Omental fat pad (tissue), 4 donors: ENCODE measurements around the gene MTAP. TPM values are rescaled to one million over a fixed set of nuclear protein-coding genes. Genes with fewer than 3 reads are reported as not detected.

ENCODE experiments used
- ATAC-seq: fragments of 150-250 bp; one replicate; pipeline ENCODE4 v1.9.1; 2016; ENCODE audit warnings: mild to moderate bottlenecking, moderate library complexity; ENCODE audit not compliant: low FRiP score
- DNase-seq: peaks from one replicate; pipeline ENCODE4 v3.0.0-alpha.2; 2019; ENCODE audit warnings: low spot score
- total RNA-seq, 4 donors: library from RNA; depleted of rRNA; stranded (reverse); fragments of >200 nt; gene quantifications; one replicate each; pipeline ENCODE4 v1.1.0, GENCODE V29; 2016
- TF ChIP-seq, protein P1 (sequence below), 3 donors: fragments of 450-650 bp; IDR thresholded peaks; one replicate each; pipeline ENCODE4 v1.5.1; 2016 to 2017; ENCODE audit warnings: antibody characterized with exemption in 3 of 3, mild to moderate bottlenecking in 3 of 3, moderate library complexity in 2 of 3

MTAP gene
- total RNA-seq, 4 donors from 2014 or later = 22.2 to 27.0 (median 25.4) TPM

DNA sequence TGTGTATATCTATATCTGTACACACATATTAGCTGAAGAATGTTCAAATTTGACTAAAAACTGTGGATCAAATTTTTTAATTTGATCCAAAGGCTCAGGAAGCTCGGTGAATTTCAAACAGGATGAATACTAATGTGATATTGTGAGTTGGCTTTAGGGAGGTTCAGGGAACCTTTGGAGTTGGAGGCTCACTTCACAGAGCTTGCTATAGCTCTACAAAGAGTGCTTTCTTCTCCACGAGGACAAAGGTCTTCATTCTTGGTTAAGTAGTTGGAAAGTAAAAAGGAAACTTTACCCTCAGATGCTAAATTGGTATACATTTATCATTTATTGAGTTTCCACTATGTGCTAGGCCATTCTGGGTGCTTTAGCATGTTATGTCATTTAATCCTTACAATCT lies 36.3 kb upstream of the MTAP start:
- DNase-seq (no peak), ATAC-seq (no peak)
- TF ChIP-seq, protein P1, sequence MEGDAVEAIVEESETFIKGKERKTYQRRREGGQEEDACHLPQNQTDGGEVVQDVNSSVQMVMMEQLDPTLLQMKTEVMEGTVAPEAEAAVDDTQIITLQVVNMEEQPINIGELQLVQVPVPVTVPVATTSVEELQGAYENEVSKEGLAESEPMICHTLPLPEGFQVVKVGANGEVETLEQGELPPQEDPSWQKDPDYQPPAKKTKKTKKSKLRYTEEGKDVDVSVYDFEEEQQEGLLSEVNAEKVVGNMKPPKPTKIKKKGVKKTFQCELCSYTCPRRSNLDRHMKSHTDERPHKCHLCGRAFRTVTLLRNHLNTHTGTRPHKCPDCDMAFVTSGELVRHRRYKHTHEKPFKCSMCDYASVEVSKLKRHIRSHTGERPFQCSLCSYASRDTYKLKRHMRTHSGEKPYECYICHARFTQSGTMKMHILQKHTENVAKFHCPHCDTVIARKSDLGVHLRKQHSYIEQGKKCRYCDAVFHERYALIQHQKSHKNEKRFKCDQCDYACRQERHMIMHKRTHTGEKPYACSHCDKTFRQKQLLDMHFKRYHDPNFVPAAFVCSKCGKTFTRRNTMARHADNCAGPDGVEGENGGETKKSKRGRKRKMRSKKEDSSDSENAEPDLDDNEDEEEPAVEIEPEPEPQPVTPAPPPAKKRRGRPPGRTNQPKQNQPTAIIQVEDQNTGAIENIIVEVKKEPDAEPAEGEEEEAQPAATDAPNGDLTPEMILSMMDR (IDR thresholded peaks at IDR 0.05) = no peak

DNA sequence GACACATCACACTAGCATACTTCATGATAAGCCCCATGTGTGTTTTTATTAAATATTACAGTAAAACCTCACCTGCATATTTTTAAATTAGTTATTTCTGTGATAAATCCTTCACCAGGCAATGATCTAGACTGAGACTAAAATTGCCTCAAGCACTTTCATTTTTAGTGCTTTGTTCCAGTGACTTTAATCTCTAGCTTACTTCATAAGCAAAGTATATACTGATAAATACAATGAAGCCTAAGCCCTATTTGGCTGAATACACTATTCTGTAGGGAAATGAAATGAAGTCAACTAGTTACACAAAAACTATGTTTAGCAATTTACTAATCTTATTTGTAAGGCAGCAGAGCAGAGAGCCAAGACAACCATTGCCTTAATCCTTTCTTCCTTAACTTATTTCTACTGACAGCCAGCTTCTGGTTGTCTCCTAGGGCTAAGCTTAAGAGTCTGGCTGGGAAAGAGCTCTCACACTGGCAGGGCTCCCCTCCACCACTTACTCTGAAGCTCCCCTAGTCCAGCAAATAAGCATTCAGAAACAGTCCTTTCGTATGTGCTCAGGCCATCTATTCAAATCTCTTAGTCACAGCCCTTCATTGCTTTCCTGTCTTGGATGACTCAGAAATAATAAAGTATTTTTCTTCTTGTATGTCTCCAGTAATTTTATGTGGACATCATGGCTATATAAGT lies 31.4 kb upstream of the MTAP start:
- no peak for DNase-seq
- no peak for ATAC-seq
- TF ChIP-seq, protein P1 (IDR thresholded peaks at IDR 0.05) = no peak

DNA sequence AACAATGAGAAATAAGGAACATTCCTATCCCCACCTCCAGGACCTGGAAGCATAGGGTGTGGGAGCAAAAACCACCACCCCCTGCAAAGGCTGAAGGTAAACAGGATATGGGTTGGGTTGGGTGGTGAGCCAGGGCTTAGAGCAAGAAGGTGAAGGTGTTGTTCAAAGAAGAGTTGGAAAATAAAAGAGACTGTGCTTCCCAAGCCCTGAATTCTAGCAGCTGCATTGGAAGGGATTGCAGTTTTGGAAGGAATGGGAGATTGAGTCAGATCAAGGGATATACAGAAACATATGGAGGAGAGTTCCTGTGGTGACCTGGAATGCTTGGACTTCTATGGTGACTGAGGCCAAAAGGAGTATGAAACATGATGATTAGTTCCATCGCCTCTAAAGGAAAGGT lies 24.7 kb upstream of the MTAP start:
- ATAC-seq (no peak), DNase-seq (no peak)
- TF ChIP-seq, protein P1 (IDR thresholded peaks at IDR 0.05) = no peak

DNA sequence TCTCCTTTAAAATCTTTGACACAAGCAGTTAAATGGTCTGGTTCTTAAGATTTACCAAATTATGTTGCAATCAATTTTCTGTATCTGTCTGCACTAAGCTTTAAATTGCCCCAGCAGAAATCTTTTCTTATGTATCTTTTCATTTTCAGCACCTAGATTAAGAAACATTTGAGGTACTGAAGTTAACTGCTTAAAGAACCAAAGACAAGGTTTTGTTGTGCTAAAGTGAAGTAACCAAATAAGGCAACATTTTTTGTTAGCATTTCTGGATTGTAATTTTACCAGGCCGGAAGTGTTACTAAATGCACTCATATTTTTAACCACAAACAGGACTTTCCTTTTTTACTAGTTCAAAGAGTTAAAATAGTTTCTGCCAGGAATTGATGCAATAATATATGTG lies 24.1 kb upstream of the MTAP start:
- TF ChIP-seq, protein P1 (IDR thresholded peaks at IDR 0.05) = no peak
- ATAC-seq (no peak), DNase-seq (no peak)

DNA sequence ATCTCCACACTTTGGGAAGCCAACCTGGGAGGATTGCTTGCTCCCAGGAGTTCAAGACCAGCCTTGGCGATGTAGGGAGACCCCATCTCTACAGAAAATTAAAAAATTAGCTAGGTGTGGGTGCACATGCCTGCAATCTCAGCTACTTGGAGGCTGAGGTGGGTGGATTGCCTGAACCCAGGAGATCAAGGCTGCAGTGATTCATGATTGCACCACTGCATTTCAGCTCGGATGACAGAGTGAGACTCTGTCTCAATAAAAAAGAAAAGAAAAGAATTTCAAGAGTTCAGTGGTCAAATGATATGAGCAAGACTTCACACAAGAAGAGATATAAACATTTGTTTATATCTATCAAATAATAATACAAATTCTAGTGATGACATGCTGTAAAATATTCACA lies 23.0 kb upstream of the MTAP start:
- no peak for ATAC-seq
- DNase-seq = no peak

DNA sequence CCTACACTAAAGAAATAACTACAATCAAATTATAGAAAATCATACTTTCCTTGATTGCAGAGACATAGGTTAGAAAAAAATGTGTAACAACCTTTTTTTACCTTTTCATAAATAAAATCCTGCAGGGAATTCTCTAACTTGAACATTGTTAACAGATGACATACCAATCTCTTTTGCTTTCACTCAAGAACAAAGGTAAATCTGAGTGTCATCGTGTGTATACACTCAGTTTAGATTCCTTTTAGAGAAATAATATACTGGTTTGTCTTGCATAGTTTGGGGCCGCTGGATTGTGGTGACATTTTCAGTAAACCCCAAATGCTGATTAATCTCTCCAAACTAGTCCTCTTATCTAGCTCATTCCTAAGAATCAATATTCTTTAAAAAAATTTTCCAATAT lies 20.8 kb upstream of the MTAP start:
- DNase-seq (no peak), ATAC-seq (no peak)
- TF ChIP-seq, protein P1 (IDR thresholded peaks at IDR 0.05) = no peak

More for the DNA sequence above, 23.0 kb upstream of the MTAP start:
- TF ChIP-seq, protein P1 (IDR thresholded peaks at IDR 0.05) = no peak

DNA sequence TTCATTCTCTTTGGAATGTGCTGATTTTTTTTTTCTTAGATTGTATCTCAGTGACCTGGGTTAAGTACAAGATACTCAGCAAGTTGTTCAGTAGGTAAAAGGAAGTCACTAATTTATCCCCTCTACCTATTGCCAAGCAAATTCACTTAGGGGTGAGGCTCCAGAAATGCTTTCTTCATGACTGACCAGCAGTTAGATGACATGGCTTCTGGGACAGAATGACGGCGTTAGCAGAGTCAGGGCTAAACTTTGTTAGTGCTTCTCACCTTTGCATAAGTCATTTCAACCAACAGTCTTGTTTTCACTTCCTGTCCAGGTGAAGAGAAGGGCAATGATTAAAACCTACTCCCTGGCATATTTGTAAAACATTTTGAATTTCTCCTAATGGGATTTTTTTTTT lies 20.2 kb upstream of the MTAP start:
- TF ChIP-seq, protein P1 (IDR thresholded peaks at IDR 0.05) = no peak
- ATAC-seq (no peak), DNase-seq (no peak)
